Retinal pigment epithelial cell (primary cell): ENCODE data around the gene ODAD4.

Experiments
- DNase-seq: peaks from one replicate; pipeline ENCODE4 v3.0.0-alpha.2; 2010; ENCODE audit warnings: low read depth
- H3K4me3 ChIP-seq: 2 replicates; pipeline ENCODE4 v1.5.1; 2011; ENCODE audit warnings: mild to moderate bottlenecking, low read length, control low read depth, moderate library complexity
- TF ChIP-seq, protein P1 (sequence below): conservative IDR thresholded peaks from 2 replicates; pipeline ENCODE4 v1.5.1; 2011; ENCODE audit warnings: low read depth, low read length, control low read depth, inconsistent platforms

ODAD4 gene

DNA sequence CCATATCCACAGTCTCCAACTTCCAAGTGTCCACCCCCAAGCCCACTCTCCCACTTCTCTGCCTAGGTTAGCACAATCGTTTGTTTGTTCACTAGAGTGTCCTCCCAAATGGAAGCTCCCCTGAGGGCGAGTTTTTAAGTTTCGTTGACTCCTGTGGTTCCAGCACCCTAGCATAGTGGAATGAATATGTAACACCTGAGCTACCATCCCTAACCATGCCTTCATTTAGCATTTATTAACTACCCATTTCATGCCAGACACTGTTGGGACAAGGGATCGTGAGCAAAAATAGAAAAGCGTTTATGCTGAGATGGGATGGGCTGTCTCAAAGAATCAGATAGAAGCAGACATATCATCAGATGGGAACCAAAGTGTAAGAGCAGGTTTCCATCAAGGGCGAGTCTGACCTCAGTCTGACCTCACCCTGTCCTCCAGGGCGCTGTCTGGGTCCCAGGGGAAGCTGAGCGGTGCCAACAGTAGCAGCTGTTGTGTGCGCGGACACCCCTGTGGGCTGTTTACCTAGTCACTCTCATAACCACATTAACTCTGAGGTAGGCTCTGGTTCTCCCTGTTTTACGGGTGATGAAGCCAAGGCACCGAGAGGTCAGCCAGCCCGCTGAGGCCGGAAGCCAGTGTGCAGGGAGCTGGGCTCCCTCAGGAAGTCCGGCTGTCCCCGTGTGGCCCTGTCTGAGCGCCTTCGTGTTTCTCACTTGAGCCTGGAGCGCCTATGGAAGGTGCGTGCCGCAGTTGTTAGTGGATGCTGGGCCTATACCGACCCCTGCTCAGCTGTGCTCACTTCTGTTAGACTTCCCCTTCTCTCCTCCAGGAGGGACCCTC lies 42.4 kb downstream of the ODAD4 start:
- no peak for DNase-seq
- TF ChIP-seq, protein P1, sequence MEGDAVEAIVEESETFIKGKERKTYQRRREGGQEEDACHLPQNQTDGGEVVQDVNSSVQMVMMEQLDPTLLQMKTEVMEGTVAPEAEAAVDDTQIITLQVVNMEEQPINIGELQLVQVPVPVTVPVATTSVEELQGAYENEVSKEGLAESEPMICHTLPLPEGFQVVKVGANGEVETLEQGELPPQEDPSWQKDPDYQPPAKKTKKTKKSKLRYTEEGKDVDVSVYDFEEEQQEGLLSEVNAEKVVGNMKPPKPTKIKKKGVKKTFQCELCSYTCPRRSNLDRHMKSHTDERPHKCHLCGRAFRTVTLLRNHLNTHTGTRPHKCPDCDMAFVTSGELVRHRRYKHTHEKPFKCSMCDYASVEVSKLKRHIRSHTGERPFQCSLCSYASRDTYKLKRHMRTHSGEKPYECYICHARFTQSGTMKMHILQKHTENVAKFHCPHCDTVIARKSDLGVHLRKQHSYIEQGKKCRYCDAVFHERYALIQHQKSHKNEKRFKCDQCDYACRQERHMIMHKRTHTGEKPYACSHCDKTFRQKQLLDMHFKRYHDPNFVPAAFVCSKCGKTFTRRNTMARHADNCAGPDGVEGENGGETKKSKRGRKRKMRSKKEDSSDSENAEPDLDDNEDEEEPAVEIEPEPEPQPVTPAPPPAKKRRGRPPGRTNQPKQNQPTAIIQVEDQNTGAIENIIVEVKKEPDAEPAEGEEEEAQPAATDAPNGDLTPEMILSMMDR: no peak

DNA sequence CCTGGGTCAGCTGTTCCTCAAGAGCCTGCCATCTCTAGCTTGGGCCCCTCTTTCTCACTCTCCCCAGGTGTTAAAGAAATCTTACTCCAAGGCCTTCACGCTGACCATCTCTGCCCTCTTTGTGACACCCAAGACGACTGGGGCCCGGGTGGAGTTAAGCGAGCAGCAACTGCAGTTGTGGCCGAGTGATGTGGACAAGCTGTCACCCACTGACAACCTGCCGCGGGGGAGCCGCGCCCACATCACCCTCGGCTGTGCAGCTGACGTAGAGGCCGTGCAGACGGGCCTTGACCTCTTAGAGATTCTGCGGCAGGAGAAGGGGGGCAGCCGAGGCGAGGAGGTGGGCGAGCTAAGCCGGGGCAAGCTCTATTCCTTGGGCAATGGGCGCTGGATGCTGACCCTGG lies 43.0 kb downstream of the ODAD4 start:
- TF ChIP-seq, protein P1: no peak
- H3K4me3 ChIP-seq: no peak overlapping the region
- DNase-seq: no peak

More for the DNA sequence above, 42.4 kb downstream of the ODAD4 start:
- no peak overlapping the region for H3K4me3 ChIP-seq

DNA sequence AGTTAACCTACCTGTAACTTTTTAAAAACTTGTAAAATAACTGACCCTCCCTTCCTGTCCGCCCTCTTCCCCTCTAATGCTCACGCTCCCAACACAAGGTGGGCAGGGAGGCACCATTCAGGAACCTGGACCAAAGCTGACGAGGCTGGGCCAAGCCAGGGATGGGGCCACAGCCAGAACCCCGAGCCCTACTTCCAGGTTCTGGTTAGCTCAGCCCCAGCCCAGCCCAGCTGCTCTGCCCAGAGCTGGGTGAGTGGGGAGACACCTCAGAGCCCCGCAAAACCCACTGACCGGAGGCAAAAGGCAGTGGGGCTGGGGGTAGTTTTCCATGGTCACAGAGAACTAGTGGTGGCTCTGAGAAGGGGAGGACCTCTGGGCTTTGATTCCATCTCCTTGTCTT lies 43.6 kb downstream of the ODAD4 start:
- no peak overlapping the region for H3K4me3 ChIP-seq

DNA sequence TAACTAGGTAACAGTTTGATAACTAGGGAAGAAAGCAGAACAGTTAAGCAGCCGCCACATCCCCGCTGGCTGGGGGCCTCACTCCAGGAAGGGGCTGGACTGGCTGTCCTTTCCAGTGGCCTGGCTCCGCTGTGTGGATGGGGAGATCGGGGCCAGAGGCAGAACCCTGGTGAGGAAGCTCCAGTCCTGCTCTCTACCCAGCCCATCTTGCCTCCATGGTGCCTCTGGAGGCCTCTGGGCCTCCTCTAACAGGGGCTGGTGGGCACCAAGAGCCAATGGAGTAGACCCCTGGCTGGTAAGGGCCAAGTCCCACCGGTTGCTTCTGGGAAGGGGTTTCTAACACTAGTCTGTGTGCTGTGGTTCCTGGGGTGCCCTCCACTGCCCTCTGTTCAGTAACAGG lies 44.2 kb downstream of the ODAD4 start:
- H3K4me3 ChIP-seq: no peak overlapping the region
- DNase-seq: no peak
- TF ChIP-seq, protein P1: no peak

More for the DNA sequence above, 43.6 kb downstream of the ODAD4 start:
- DNase-seq: no peak
- TF ChIP-seq, protein P1: no peak

DNA sequence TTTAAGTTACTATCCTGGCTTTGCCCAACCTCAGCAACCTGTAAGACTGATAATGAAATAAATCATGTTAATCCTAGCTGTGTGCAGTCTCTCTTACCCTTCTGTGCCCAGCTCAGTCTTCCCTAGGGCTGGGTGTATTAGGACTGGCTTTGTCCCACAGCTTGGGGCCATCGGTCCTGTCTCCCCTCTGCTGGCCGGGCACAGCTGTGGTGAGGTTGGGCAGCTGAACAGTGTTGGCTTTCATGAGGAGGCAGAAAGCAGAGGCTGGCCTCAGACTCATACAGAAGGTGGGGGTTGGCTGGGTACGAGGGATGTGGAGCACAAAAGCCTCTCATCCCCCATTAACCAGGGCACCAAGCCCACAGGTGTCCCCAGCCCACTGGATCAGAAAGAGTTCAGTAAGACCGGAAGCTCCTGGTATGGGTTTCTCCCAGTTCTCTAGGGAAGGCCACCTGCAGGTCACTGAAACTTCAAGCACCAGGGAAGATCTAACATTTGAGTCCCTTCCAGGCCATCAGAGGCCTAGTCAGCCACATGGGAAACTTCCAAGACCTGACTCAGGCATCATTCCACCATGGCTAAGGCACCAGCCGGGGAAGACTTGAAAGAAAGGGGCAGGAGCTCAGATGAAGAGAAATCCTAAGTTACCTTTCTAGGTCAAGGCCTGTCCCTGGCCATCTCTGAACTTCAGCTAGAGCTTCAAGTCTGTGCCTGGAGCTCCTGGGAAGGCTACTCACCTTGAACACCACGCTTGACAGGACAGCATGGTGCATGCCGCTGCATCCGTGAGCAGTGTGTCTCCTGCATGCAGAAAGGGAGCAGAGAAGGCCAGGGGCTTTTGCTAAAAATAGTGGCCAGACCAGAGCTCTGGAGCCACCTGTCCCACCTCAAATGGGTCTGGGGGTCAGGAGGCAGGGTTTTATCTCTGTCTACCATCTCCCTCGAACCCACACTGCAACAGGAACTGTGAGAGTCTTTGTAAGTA lies 45.0 kb downstream of the ODAD4 start:
- no peak for DNase-seq
- H3K4me3 ChIP-seq: no peak overlapping the region
- TF ChIP-seq, protein P1: no peak

DNA sequence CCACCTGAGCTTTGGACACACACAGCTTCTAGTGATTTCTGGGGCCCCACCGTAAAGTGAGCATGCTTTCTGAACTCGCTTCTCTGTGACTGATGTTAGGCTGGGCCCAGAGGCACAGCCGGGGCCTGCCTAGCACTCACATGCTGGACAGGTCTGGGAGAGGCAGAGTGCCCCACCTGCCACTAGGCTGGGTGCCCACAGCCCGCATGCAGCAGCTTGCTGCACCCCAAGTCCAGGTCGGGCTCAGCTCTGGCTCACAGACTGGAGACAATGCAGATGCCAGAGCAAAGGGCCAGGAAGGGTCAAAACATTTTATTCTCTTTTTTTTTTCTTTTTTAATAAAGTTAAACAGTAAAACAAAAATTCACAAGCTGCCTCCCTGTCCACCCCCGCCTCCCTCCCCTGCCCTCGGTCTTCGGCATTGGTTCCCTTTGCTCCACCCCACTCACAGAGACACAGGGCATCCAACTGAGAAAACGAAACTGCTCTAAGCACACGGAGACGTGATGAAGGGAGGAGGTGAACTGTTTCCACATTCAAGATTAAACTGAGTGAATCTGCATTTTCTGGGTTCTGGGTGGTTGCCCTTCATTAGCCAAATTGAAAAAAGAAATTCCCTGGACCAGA lies 45.8 kb downstream of the ODAD4 start:
- H3K4me3 ChIP-seq: no peak overlapping the region
- TF ChIP-seq, protein P1: no peak
- DNase-seq: no peak
